Measurements from ENCODE around the gene TEX28.

Gene TEX28

GRCh38 chrX:154321594-154321993 lies 26.7 kb upstream of the TEX28 start:
- Mint-ChIP-seq H3K4me3 (no peak overlapping the region), H3K27ac (no peak overlapping the region), H3K4me1 (peaks cover 43% of the 10 kb centered on the region), H3K9me3 (no peaks in the 10 kb centered on the region), H3K36me3 (no peaks in the 10 kb centered on the region)
- ATAC-seq (no peak), DNase-seq (ENCODE audit: low spot score in 2 of 2) (no peak)

GRCh38 chrX:154321152-154321551 lies 26.2 kb upstream of the TEX28 start:
- Mint-ChIP-seq H3K4me3 (no peak overlapping the region), H3K9me3 (no peaks in the 10 kb centered on the region), H3K36me3 (no peaks in the 10 kb centered on the region), H3K27ac (no peak overlapping the region), H3K4me1 (peaks cover 38% of the 10 kb centered on the region)
- DNase-seq (ENCODE audit: low spot score in 2 of 2) (no peak), ATAC-seq (no peak)

GRCh38 chrX:154320406-154320805 lies 25.5 kb upstream of the TEX28 start:
- H3K4me1 Mint-ChIP-seq, result peaks cover 31% of the 10 kb centered on the region
- no peaks in the 10 kb centered on the region for H3K9me3 Mint-ChIP-seq
- no peak overlapping the region for H3K27ac Mint-ChIP-seq
- ATAC-seq (no peak), DNase-seq (ENCODE audit: low spot score in 2 of 2) (no peak)
- no peaks in the 10 kb centered on the region for H3K36me3 Mint-ChIP-seq
- no peak overlapping the region for H3K4me3 Mint-ChIP-seq

GRCh38 chrX:154317391-154317995 lies 22.6 kb upstream of the TEX28 start:
- H3K9me3 Mint-ChIP-seq, result no peaks in the 10 kb centered on the region
- DNase-seq (ENCODE audit: low spot score in 2 of 2) (no peak), ATAC-seq (no peak)
- no peaks in the 10 kb centered on the region for H3K36me3 Mint-ChIP-seq
- no peak overlapping the region for H3K27ac Mint-ChIP-seq
- H3K4me3 Mint-ChIP-seq, result no peak overlapping the region
- H3K4me1 Mint-ChIP-seq, result peaks cover 53% of the 10 kb centered on the region

- DNase-seq (ENCODE audit: low spot score in 2 of 2) (no peak), ATAC-seq (no peak)
- no peak overlapping the region for H3K4me3 Mint-ChIP-seq
- peaks cover 57% of the 10 kb centered on the region for H3K4me1 Mint-ChIP-seq
- H3K36me3 Mint-ChIP-seq, result no peaks in the 10 kb centered on the region
- no peak overlapping the region for H3K27ac Mint-ChIP-seq
- no peaks in the 10 kb centered on the region for H3K9me3 Mint-ChIP-seq
Measured at GRCh38 chrX:154315416-154315815, 20.5 kb upstream of the TEX28 start.

- Mint-ChIP-seq H3K4me3 (peak overlapping the region; percentile 63), H3K36me3 (no peaks in the 10 kb centered on the region), H3K9me3 (no peaks in the 10 kb centered on the region), H3K27ac (peak overlapping the region; percentile 97), H3K4me1 (peaks cover 60% of the 10 kb centered on the region)
- ATAC-seq, result peak; percentile 91
- DNase-seq (ENCODE audit: low spot score in 2 of 2), result peak in 1 of 2 donors; percentile 56
Measured at GRCh38 chrX:154313147-154313546, 18.2 kb upstream of the TEX28 start.

GRCh38 chrX:154312116-154312515 lies 17.2 kb upstream of the TEX28 start:
- Mint-ChIP-seq H3K4me1 (peaks cover 61% of the 10 kb centered on the region), H3K4me3 (peak overlapping the region; percentile 29), H3K27ac (no peak overlapping the region), H3K36me3 (no peaks in the 10 kb centered on the region), H3K9me3 (peaks cover 3% of the 10 kb centered on the region)
- DNase-seq (ENCODE audit: low spot score in 2 of 2), result no peak
- ATAC-seq, result no peak

- Mint-ChIP-seq H3K9me3 (peaks cover 3% of the 10 kb centered on the region), H3K27ac (peak overlapping the region; percentile 33), H3K4me3 (peak overlapping the region; percentile 29), H3K36me3 (no peaks in the 10 kb centered on the region), H3K4me1 (peaks cover 58% of the 10 kb centered on the region)
- ATAC-seq (peak; percentile 59), DNase-seq (ENCODE audit: low spot score in 2 of 2) (no peak)
Measured at GRCh38 chrX:154310616-154311536, 16.0 kb upstream of the TEX28 start.

- Mint-ChIP-seq H3K4me3 (no peak overlapping the region), H3K27ac (no peak overlapping the region), H3K9me3 (peaks cover 3% of the 10 kb centered on the region), H3K36me3 (no peaks in the 10 kb centered on the region), H3K4me1 (peaks cover 53% of the 10 kb centered on the region)
- DNase-seq (ENCODE audit: low spot score in 2 of 2) (no peak), ATAC-seq (no peak)
Measured at GRCh38 chrX:154309041-154309775, 14.3 kb upstream of the TEX28 start.

- peak; percentile 65 to 87 for DNase-seq (ENCODE audit: low spot score in 2 of 2)
- Mint-ChIP-seq H3K4me1 (peaks cover 49% of the 10 kb centered on the region), H3K36me3 (no peaks in the 10 kb centered on the region), H3K27ac (no peak overlapping the region), H3K4me3 (peak overlapping the region; percentile 13), H3K9me3 (peaks cover 3% of the 10 kb centered on the region)
- ATAC-seq, result peak; percentile 71
Measured at GRCh38 chrX:154308108-154308946, 13.4 kb upstream of the TEX28 start.

- ATAC-seq (no peak), DNase-seq (ENCODE audit: low spot score in 2 of 2) (no peak)
- H3K9me3 Mint-ChIP-seq, result peaks cover 3% of the 10 kb centered on the region
- peaks cover 39% of the 10 kb centered on the region for H3K4me1 Mint-ChIP-seq
- H3K27ac Mint-ChIP-seq, result no peak overlapping the region
- H3K4me3 Mint-ChIP-seq, result no peak overlapping the region
- no peaks in the 10 kb centered on the region for H3K36me3 Mint-ChIP-seq
Measured at GRCh38 chrX:154307202-154307601, 12.3 kb upstream of the TEX28 start.

- Mint-ChIP-seq H3K27ac (no peak overlapping the region), H3K4me3 (no peak overlapping the region), H3K9me3 (peaks cover 3% of the 10 kb centered on the region), H3K4me1 (peaks cover 25% of the 10 kb centered on the region), H3K36me3 (no peaks in the 10 kb centered on the region)
- ATAC-seq (no peak), DNase-seq (ENCODE audit: low spot score in 2 of 2) (no peak)
Measured at GRCh38 chrX:154305541-154306205, 10.7 kb upstream of the TEX28 start.

GRCh38 chrX:154304846-154305245 lies 9.9 kb upstream of the TEX28 start:
- peaks cover 3% of the 10 kb centered on the region for H3K9me3 Mint-ChIP-seq
- H3K4me1 Mint-ChIP-seq, result peaks cover 25% of the 10 kb centered on the region
- H3K27ac Mint-ChIP-seq, result no peak overlapping the region
- no peak overlapping the region for H3K4me3 Mint-ChIP-seq
- DNase-seq (ENCODE audit: low spot score in 2 of 2) (no peak), ATAC-seq (no peak)
- H3K36me3 Mint-ChIP-seq, result no peaks in the 10 kb centered on the region

GRCh38 chrX:154303476-154303875 lies 8.6 kb upstream of the TEX28 start:
- Mint-ChIP-seq H3K27ac (no peak overlapping the region), H3K4me3 (no peak overlapping the region), H3K9me3 (peaks cover 3% of the 10 kb centered on the region), H3K36me3 (no peaks in the 10 kb centered on the region), H3K4me1 (peaks cover 18% of the 10 kb centered on the region)
- ATAC-seq (no peak), DNase-seq (ENCODE audit: low spot score in 2 of 2) (no peak)
